ENCODE data around the gene PKP1. TPM values are rescaled to one million over a fixed set of nuclear protein-coding genes. Genes with fewer than 3 reads are reported as not detected.
A peak's percentile ranks its signal among the peaks of the same experiment; 100 is the strongest.

PKP1 gene
- total RNA-seq, 1 donor, result under 0.01 TPM

DNA sequence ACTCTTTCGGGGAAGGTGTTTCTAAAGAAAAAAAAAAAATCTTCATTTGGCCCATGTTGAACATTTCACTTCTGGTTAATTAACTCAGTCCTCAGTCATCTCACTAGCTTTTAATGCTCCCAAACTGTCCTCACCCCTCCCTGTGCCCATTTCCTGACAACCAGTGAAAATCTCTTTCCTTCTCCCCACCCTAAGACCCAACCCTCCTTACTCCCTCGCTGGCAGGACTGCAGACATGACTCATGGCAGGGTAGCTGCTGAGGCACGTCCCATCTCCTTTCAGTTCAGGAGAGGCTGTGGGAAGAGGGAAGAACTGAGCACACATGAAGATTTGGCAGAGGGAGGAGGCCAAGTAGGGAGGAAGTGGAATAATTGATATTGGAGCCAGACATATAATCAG lies 12.6 kb downstream of the PKP1 start:
- no peak for TF ChIP-seq CTCF (IDR thresholded peaks at IDR 0.05; ENCODE audit: insufficient read depth, low read length)
- H3K4me3 ChIP-seq (ENCODE audit: low read depth, low read length), result no peak overlapping the region
- peak; percentile 80 for DNase-seq (ENCODE audit: low read depth)

DNA sequence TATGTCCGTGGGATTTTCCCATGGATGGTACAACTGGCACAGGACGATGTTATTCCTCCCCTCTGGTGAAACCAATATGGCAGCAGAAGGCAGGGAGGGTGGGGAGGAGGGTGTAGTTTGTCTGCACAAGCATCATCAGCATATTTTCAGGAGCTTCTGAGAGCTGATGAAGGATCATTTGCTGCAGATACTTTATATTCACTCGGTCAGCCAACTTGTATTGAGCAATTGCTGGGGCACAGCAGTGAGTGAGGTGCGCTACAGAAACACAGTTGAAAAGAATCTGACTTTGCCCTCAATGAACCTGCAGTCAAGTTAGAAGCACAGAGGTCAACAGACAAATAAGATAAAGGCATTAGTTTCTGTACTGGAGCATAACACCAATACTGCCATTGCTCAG lies 13.0 kb downstream of the PKP1 start:
- TF ChIP-seq CTCF (IDR thresholded peaks at IDR 0.05; ENCODE audit: insufficient read depth, low read length), result no peak
- no peak overlapping the region for H3K4me3 ChIP-seq (ENCODE audit: low read depth, low read length)
- DNase-seq (ENCODE audit: low read depth), result no peak

DNA sequence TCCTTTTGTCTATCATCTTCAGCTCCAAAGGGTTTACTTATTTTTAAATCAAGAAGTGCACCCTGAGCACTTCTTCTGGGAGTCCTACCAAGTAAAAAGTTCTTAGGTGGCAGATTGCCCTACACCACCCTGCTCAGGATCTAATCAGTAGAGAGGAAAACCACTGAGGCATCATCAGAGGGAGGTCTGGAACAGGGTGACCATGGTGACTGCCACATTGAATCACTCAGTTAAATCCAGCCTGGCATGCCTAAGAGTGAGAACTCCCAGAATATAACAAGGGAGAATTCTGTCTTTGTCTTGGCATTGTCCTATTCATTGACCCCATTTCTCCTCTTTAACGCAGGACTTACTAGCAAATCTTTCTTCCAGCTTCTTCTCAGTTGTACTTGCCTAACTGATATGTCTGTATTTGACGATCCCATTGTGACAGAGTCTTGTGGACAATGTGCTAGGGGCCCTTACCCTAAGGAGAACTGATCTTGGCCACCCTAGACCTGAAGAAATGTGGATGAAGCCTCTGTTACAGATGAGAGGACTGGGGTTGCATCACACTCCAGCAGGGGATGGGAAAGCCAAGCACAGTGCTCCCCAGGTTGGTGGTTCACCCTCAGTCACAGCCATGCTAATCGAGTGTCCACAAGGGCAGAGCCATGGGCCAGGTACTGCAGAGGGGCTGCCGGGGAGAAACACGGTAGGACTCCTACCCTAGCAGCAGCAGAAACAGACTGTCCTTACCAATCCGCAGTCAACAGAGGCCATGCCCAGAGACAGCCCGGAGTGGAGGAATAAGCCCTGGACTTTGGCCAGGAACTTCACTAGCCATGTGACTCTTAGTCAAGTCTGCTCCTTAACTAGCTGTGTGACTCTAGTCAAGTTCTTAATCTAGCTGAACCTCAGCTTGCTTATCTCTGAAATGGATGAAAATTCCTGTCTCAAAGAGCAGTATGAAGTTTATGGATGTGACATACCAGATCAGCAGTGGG lies 15.4 kb downstream of the PKP1 start:
- H3K4me3 ChIP-seq (ENCODE audit: low read depth, low read length), result no peak overlapping the region
- no peak for DNase-seq (ENCODE audit: low read depth)
- TF ChIP-seq CTCF (IDR thresholded peaks at IDR 0.05; ENCODE audit: insufficient read depth, low read length), result no peak

DNA sequence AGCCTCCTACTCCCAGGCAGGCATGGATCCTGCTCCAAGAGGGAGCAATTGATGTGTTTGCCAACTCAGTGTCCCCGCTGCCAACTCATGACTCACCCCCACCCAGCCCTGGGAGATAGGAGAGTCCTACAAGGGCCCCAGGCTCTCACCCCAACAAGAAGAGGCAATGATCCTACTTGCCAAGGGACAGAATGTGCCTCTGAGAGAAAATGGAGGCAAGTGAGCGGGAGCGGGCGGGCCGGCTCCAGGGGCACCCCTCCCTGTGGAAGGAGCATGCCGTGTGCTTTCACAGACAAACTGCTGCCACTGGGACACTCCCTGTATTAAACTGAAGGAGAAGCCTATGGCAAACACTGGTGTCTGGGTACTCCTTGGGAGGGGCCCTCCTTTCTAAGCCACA lies 16.7 kb downstream of the PKP1 start:
- peak; percentile 70 for DNase-seq (ENCODE audit: low read depth)
- no peak overlapping the region for H3K4me3 ChIP-seq (ENCODE audit: low read depth, low read length)
- no peak for TF ChIP-seq CTCF (IDR thresholded peaks at IDR 0.05; ENCODE audit: insufficient read depth, low read length)

DNA sequence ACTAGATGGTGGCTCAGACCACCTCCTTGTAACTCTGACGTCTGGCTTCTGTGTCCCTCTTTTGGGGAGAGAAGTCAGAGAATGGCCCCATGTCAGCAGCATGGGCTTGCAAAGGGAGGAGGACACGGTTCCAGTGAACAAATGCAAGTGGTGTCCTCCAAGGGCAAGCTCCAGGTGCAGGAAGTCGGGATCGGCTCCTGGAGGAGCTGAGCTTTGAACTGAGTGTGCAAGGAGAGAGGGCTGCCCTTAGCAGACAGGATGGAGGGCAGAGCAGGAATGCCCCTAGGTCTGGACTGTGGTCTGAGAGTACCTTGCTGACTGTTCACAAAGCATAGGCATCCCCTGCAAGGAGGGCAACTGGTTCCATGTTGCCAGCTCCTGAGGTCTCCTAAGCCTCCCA lies 17.3 kb downstream of the PKP1 start:
- no peak for TF ChIP-seq CTCF (IDR thresholded peaks at IDR 0.05; ENCODE audit: insufficient read depth, low read length)
- DNase-seq (ENCODE audit: low read depth), result no peak
- H3K4me3 ChIP-seq (ENCODE audit: low read depth, low read length), result no peak overlapping the region

DNA sequence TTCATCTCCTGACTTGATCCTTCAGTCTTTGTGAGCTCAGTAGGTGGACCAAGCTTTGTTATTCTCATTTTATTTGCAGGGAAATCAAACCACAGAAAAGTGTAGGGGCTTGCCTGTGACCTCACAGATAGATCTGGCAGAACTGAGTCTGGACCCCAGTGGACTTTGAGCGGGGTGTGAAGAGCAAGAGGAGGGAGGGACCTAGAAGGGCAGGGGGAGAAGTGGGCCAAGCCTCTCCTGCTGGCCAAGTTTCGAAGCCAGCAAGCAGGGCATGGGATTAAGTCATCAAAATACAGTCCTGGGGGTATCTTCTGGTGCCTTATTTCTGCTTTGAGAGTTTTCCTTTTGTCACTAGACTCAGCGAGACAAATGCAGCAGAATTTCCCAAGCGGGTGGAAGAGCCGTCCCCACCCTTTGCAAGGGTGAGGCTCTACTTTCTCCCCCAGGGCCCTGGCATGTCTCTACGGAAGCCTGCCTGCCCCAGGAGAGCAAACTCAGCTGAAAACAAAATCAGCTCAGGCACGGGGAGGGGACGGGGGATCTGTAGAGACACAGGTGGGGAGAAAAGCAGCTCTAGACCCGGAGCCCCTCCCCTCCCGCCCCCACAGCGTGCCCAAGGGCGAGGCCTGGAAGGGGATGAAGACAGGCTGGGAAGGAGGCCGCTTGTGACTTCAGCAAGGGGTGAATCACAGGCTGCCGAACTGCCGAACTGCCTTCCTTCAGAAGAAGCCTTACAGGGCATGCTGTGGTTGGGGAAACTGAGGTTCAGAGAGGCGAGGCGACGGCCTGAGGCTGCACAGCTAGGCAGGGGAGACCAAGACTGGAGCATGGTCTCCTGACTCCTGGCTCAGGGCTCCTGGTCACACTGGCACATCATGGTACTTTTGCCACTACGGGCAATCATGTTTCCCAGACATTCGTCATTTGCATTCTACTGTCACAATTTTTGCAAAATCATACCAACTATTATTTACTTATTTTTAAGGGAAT lies 19.2 kb downstream of the PKP1 start:
- no peak for TF ChIP-seq CTCF (IDR thresholded peaks at IDR 0.05; ENCODE audit: insufficient read depth, low read length)
- H3K4me3 ChIP-seq (ENCODE audit: low read depth, low read length), result no peak overlapping the region
- no peak for DNase-seq (ENCODE audit: low read depth)
